Skeletal muscle satellite cell (primary cell): ENCODE results near the gene CTNNA2.

Experiments used
- H3K27me3 ChIP-seq: 2 replicates; pipeline ENCODE4 v1.7.0; 2013; ENCODE audit warnings: low read length; ENCODE audit not compliant: control insufficient read depth, insufficient read depth
- H3K36me3 ChIP-seq: 2 replicates; pipeline ENCODE4 v1.7.0; 2013; ENCODE audit warnings: mild to moderate bottlenecking, control low read depth, low read length; ENCODE audit not compliant: insufficient read depth
- H3K4me1 ChIP-seq: 2 replicates; pipeline ENCODE4 v1.7.0; 2013; ENCODE audit warnings: low read length; ENCODE audit not compliant: control insufficient read depth, insufficient read depth
- H3K4me2 ChIP-seq: 2 replicates; pipeline ENCODE4 v1.7.0; 2013; ENCODE audit warnings: mild to moderate bottlenecking, low read length
- H3K4me3 ChIP-seq: 2 replicates; pipeline ENCODE4 v1.7.0; 2013; ENCODE audit warnings: low read length
- H3K9ac ChIP-seq: 2 replicates; pipeline ENCODE4 v1.7.0; 2013; ENCODE audit warnings: mild to moderate bottlenecking, low read depth, low read length, moderate library complexity
- H3K9me3 ChIP-seq: replicated peaks from 2 replicates; pipeline ENCODE4 v1.7.0; 2013; ENCODE audit warnings: mild to moderate bottlenecking, control low read depth, low read length

The CTNNA2 gene

GRCh38 chr2:79993144-79993543 is 480.3 kb downstream of the CTNNA2 start:
- no peaks in the 10 kb centered on the region for H3K27me3 ChIP-seq
- H3K36me3 ChIP-seq: no peaks in the 10 kb centered on the region
- H3K9me3 ChIP-seq: peaks cover 3% of the 10 kb centered on the region
- H3K4me1 ChIP-seq: no peaks in the 10 kb centered on the region
- no peak overlapping the region for H3K9ac ChIP-seq
- no peak overlapping the region for H3K4me2 ChIP-seq
- H3K4me3 ChIP-seq: no peak overlapping the region

DNA sequence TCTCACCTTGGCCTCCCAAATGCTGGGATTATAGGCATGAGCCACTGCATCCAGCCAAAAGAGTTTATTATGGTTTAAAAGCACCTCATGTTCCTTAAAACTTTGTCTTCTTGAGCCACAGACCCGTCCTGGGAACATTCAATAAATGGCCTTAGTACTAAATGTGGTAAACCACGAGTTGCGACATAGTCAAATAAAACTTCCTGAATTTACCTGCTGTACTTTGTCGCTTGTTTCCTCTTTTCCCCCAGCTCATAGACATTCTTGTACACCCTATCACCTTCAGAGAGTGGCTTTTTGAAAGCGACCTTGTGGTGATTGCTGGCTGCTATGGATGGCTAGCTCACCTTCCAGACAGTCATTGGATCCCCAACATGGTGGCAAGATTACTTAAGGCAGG is 481.3 kb downstream of the CTNNA2 start:
- no peaks in the 10 kb centered on the region for H3K27me3 ChIP-seq
- H3K4me2 ChIP-seq: no peak overlapping the region
- H3K4me1 ChIP-seq: no peaks in the 10 kb centered on the region
- no peak overlapping the region for H3K9ac ChIP-seq
- H3K9me3 ChIP-seq: peaks cover 3% of the 10 kb centered on the region
- no peaks in the 10 kb centered on the region for H3K36me3 ChIP-seq
- H3K4me3 ChIP-seq: no peak overlapping the region

GRCh38 chr2:79994965-79995364 is 482.1 kb downstream of the CTNNA2 start:
- Histone ChIP-seq H3K9me3 (peaks cover 3% of the 10 kb centered on the region), H3K4me1 (no peaks in the 10 kb centered on the region), H3K27me3 (no peaks in the 10 kb centered on the region), H3K9ac (no peak overlapping the region), H3K4me3 (no peak overlapping the region), H3K4me2 (no peak overlapping the region), H3K36me3 (no peaks in the 10 kb centered on the region)

DNA sequence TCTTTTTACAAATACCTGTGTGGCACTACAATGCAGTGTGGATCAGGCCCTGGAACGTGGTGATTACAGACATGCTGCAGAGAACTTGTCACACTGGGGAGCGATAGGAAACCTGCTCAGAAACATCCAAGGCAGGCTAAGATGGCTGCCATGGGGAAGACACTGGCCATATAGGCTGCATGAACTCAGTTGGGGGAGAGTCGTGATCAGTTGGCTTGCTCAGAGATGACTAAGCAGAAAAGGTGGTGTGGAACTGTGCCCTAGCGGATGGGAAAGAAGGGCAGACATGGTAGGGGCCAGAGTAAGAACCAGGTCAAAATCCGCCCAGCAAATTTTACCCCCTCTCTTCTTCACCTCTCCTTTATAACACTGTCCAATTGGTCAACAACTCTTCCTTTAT is 483.9 kb downstream of the CTNNA2 start:
- no peak overlapping the region for H3K4me3 ChIP-seq
- no peak overlapping the region for H3K4me2 ChIP-seq
- peaks cover 3% of the 10 kb centered on the region for H3K9me3 ChIP-seq
- no peaks in the 10 kb centered on the region for H3K27me3 ChIP-seq
- H3K9ac ChIP-seq: no peak overlapping the region
- H3K36me3 ChIP-seq: no peaks in the 10 kb centered on the region
- peaks cover 3% of the 10 kb centered on the region for H3K4me1 ChIP-seq

DNA sequence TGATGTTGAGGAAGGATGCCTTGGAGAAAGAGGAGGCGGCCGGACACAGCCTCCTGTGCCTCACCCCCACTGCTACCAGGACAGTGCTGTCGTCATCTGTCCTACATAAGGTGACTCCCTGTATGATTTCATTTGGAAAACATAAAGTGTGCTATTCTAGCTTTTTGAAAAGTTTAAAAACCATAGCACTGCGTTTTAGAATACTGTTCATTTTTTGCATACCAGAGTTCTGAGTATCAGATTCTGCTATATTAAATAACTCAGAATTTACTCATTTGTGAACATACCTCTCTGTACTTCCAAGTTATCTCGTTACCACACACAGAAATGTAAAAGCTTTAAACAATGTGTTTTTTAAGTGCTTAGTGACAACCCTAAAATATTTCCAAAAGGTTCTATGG is 488.9 kb downstream of the CTNNA2 start:
- H3K4me1 ChIP-seq: peaks cover 12% of the 10 kb centered on the region
- no peaks in the 10 kb centered on the region for H3K9me3 ChIP-seq
- no peak overlapping the region for H3K4me3 ChIP-seq
- H3K27me3 ChIP-seq: no peaks in the 10 kb centered on the region
- peak overlapping the region; percentile 2 for H3K4me2 ChIP-seq
- no peaks in the 10 kb centered on the region for H3K36me3 ChIP-seq
- no peak overlapping the region for H3K9ac ChIP-seq

- H3K9me3 ChIP-seq: no peaks in the 10 kb centered on the region
- H3K36me3 ChIP-seq: no peaks in the 10 kb centered on the region
- H3K9ac ChIP-seq: no peak overlapping the region
- no peak overlapping the region for H3K4me3 ChIP-seq
- peak overlapping the region; percentile 2 for H3K4me2 ChIP-seq
- H3K27me3 ChIP-seq: no peaks in the 10 kb centered on the region
- H3K4me1 ChIP-seq: peaks cover 12% of the 10 kb centered on the region
Measured at GRCh38 chr2:80002112-80002511, 489.3 kb downstream of the CTNNA2 start.

- H3K4me2 ChIP-seq: no peak overlapping the region
- H3K9me3 ChIP-seq: no peaks in the 10 kb centered on the region
- no peak overlapping the region for H3K9ac ChIP-seq
- H3K27me3 ChIP-seq: no peaks in the 10 kb centered on the region
- H3K4me1 ChIP-seq: peaks cover 12% of the 10 kb centered on the region
- H3K36me3 ChIP-seq: no peaks in the 10 kb centered on the region
- H3K4me3 ChIP-seq: no peak overlapping the region
Measured at GRCh38 chr2:80002568-80003157, 489.8 kb downstream of the CTNNA2 start.

GRCh38 chr2:80007777-80008503 is 495.1 kb downstream of the CTNNA2 start:
- Histone ChIP-seq H3K27me3 (no peaks in the 10 kb centered on the region), H3K4me2 (no peak overlapping the region), H3K4me1 (no peaks in the 10 kb centered on the region), H3K9ac (no peak overlapping the region), H3K4me3 (no peak overlapping the region), H3K9me3 (no peaks in the 10 kb centered on the region), H3K36me3 (no peaks in the 10 kb centered on the region)

- no peaks in the 10 kb centered on the region for H3K4me1 ChIP-seq
- no peak overlapping the region for H3K4me3 ChIP-seq
- H3K4me2 ChIP-seq: no peak overlapping the region
- H3K36me3 ChIP-seq: no peaks in the 10 kb centered on the region
- H3K9ac ChIP-seq: no peak overlapping the region
- H3K9me3 ChIP-seq: peaks cover 2% of the 10 kb centered on the region
- no peaks in the 10 kb centered on the region for H3K27me3 ChIP-seq
Measured at GRCh38 chr2:80008596-80008995, 495.7 kb downstream of the CTNNA2 start.

GRCh38 chr2:80009211-80009610 is 496.4 kb downstream of the CTNNA2 start:
- Histone ChIP-seq H3K9ac (no peak overlapping the region), H3K9me3 (peaks cover 2% of the 10 kb centered on the region), H3K27me3 (no peaks in the 10 kb centered on the region), H3K4me1 (no peaks in the 10 kb centered on the region), H3K36me3 (no peaks in the 10 kb centered on the region), H3K4me3 (no peak overlapping the region), H3K4me2 (no peak overlapping the region)

DNA sequence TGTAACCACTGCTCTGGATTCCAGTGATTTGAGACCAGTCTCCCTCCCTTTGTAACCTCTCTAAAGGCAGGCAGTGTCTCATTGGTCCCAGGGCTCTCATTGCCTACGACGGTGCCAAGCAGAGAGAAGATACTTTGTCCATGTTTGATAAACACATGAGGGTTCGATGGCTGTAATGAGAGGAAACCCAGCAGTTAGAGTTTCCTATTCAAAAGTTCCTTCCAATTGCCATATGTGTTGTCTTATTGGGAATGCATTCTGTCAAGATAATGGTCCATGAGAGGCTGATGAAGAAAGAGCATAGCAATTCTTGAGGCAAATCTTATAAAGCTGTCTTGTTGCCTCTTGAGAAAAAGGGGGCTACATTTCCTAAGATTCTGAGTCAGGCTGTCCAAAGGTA is 499.2 kb downstream of the CTNNA2 start:
- Histone ChIP-seq H3K9ac (no peak overlapping the region), H3K27me3 (no peaks in the 10 kb centered on the region), H3K36me3 (no peaks in the 10 kb centered on the region), H3K4me2 (no peak overlapping the region), H3K4me3 (no peak overlapping the region), H3K4me1 (no peaks in the 10 kb centered on the region), H3K9me3 (peaks cover 2% of the 10 kb centered on the region)

DNA sequence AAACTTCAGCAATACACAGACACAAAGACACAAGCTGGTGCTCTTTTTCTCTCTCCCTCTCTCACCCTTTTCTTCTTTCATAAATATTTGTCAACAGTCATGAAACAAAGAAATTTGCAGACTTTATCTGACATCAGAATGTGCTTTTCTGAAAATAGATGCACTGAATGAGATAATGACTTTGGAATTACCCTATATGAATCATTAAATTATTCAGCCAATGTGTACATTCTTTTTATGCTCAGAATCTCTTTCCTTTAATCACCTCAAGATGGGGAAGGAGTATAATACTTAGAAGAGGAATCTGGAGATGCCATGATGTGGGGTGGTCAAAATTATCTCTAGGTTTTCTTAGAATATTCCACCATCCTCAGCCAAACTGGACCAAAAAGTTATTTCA is 501.8 kb downstream of the CTNNA2 start:
- H3K27me3 ChIP-seq: no peaks in the 10 kb centered on the region

More for the DNA sequence above, 501.8 kb downstream of the CTNNA2 start:
- no peak overlapping the region for H3K9ac ChIP-seq
- no peak overlapping the region for H3K4me3 ChIP-seq
- H3K9me3 ChIP-seq: peaks cover 2% of the 10 kb centered on the region
- no peak overlapping the region for H3K4me2 ChIP-seq
- H3K36me3 ChIP-seq: no peaks in the 10 kb centered on the region
- H3K4me1 ChIP-seq: no peaks in the 10 kb centered on the region
